VCaP (cell line): Measurements from ENCODE around the gene HBD.

ENCODE experiments used
- H3K27ac ChIP-seq: fragments of 450-650 bp; 2 replicates; pipeline ENCODE4 v1.5.1; 2017
- CTCF ChIP-seq: fragments of 450-650 bp; conservative IDR thresholded peaks from 2 replicates; pipeline ENCODE4 v1.5.1; 2017; ENCODE audit warnings: mild to moderate bottlenecking, moderate library complexity

Gene HBD

GRCh38 chr11:5242933-5243815 is 8.9 kb upstream of the HBD start:
- no peak overlapping the region for H3K27ac ChIP-seq
- TF ChIP-seq CTCF, result no peak

GRCh38 chr11:5242208-5242607 is 7.9 kb upstream of the HBD start:
- no peak overlapping the region for H3K27ac ChIP-seq
- TF ChIP-seq CTCF, result no peak

DNA sequence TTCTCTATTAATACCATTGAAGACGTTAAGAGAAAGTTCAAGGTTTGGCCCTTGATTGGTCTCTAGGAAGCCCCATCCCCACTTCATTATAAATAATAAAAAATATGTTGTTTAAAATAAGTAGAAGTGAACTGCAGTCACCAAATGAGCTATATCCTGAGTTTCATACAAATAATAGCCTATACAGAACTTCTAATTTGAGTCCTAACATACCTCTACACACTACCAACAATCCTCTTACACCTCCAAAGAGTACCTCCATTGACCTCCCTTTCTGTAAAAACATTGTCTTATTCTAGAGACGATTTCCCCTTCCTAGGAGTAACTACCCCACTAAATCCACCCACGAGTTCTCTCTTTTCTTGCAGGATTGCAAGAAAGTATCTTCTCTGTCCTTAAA is 7.2 kb upstream of the HBD start:
- no peak for TF ChIP-seq CTCF

GRCh38 chr11:5240458-5240857 is 6.2 kb upstream of the HBD start:
- no peak overlapping the region for H3K27ac ChIP-seq
- TF ChIP-seq CTCF, result no peak

More for the DNA sequence above, 7.2 kb upstream of the HBD start:
- no peak overlapping the region for H3K27ac ChIP-seq

- TF ChIP-seq CTCF, result no peak
- H3K27ac ChIP-seq, result no peak overlapping the region
Observed at GRCh38 chr11:5240056-5240455, 5.8 kb upstream of the HBD start.

DNA sequence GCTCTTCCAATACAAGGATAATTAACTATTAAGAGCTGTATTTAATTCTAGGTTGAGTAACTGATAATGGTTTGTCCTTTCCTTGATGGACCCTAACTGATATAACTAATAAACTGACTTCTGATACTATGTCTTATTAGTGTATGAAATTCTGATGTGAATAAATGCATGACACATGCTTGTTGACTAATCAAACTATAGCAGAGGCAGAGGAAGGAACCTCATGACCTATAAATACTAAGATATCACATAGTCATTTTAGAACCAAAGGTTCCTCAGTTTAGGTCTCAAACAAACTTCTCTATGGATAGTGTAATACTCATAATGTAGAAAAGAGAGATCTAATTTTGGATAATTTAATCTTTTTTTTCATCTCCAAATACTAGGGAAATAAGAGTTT is 4.8 kb upstream of the HBD start:
- TF ChIP-seq CTCF, result no peak
- H3K27ac ChIP-seq, result no peak overlapping the region

DNA sequence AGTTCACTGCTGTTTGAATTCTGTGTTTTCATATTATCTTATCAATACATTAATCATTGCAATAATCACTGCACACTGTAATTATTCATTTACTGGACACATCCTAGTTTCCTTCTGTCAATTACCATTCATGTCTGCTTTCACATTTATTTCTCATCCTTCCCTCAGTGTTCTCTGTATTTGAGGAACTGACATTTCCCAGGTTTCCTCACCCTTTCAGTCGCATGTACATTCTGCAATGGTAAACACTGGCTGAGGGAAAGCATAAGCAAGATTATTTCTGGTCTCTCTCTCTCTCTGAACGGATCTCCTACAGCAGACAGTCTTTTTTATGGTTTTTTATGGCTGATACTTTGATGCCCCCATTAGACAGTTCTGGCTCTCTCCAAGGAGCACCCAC is 4.2 kb upstream of the HBD start:
- no peak for TF ChIP-seq CTCF
- no peak overlapping the region for H3K27ac ChIP-seq
